Loucy (cell line): ENCODE results near the gene MZB1.
A peak's percentile ranks its signal among the peaks of the same experiment; 100 is the strongest.

ENCODE experiments used
- H2AFZ ChIP-seq: fragments of 200-600 bp; sonication (generic); 2 replicates; pipeline ENCODE4 v1.6.0; 2016; ENCODE audit warnings: antibody characterized with exemption, mild to moderate bottlenecking, low read length, moderate library complexity
- H3F3A ChIP-seq: fragments of 200-600 bp; 2 replicates; pipeline ENCODE4 v1.6.0; 2016; ENCODE audit warnings: antibody characterized with exemption, low read depth, mild to moderate bottlenecking
- H3K27me3 ChIP-seq: fragments of 200-600 bp; sonication (generic); 2 replicates; pipeline ENCODE4 v1.6.1; 2014; ENCODE audit warnings: low read length, mild to moderate bottlenecking; ENCODE audit not compliant: insufficient read depth, poor library complexity, severe bottlenecking
- H3K36me3 ChIP-seq: fragments of 200-600 bp; sonication (generic); 2 replicates; pipeline ENCODE4 v1.6.1; 2016; ENCODE audit warnings: low read length; ENCODE audit not compliant: insufficient read depth
- H3K4me1 ChIP-seq: fragments of 200-600 bp; sonication (generic); 2 replicates; pipeline ENCODE4 v1.5.1; 2014; ENCODE audit warnings: low read length, mild to moderate bottlenecking; ENCODE audit not compliant: insufficient read depth, poor library complexity, severe bottlenecking
- H3K4me2 ChIP-seq: fragments of 200-600 bp; sonication (generic); 2 replicates; pipeline ENCODE4 v1.6.0; 2014; ENCODE audit warnings: antibody characterized with exemption, low read length, low read depth, mild to moderate bottlenecking; ENCODE audit not compliant: poor library complexity, severe bottlenecking
- H3K4me3 ChIP-seq: fragments of 200-600 bp; sonication (generic); 2 replicates; pipeline ENCODE4 v1.5.1; 2014; ENCODE audit warnings: low read length, mild to moderate bottlenecking, mixed read lengths; ENCODE audit not compliant: poor library complexity, severe bottlenecking
- H3K79me2 ChIP-seq: fragments of 200-600 bp; sonication (generic); 2 replicates; pipeline ENCODE4 v1.6.1; 2014; ENCODE audit warnings: low read length; ENCODE audit not compliant: insufficient read depth
- H3K9ac ChIP-seq: fragments of 200-600 bp; sonication (generic); 2 replicates; pipeline ENCODE4 v1.6.0; 2014; ENCODE audit warnings: mild to moderate bottlenecking, low read depth, low read length, moderate library complexity; ENCODE audit not compliant: poor library complexity, severe bottlenecking
- H3K9me2 ChIP-seq: fragments of 200-600 bp; sonication (generic); replicated peaks from 2 replicates; pipeline ENCODE4 v1.6.1; 2016; ENCODE audit warnings: low read depth, low read length, mixed read lengths
- H3K9me3 ChIP-seq: fragments of 200-600 bp; sonication (generic); 2 replicates; pipeline ENCODE4 v1.6.1; 2014; ENCODE audit warnings: mild to moderate bottlenecking, antibody characterized with exemption, low read length, low read depth; ENCODE audit not compliant: insufficient read depth
- H4K20me1 ChIP-seq: fragments of 200-600 bp; sonication (generic); 2 replicates; pipeline ENCODE4 v1.6.0; 2014; ENCODE audit warnings: antibody characterized with exemption, low read length, mild to moderate bottlenecking; ENCODE audit not compliant: insufficient read depth, poor library complexity, severe bottlenecking
- CTCF ChIP-seq: fragments of 200-600 bp; sonication (generic); conservative IDR thresholded peaks from 2 replicates; pipeline ENCODE4 v1.5.1; 2014; ENCODE audit warnings: mild to moderate bottlenecking, antibody characterized with exemption, low read length
- EZH2phosphoT487 ChIP-seq: fragments of 200-600 bp; IDR thresholded peaks from 2 replicates; pipeline ENCODE4 v1.6.1; 2018; ENCODE audit warnings: antibody characterized with exemption, mild to moderate bottlenecking, moderate library complexity, borderline replicate concordance

Gene MZB1

GRCh38 chr5:139389701-139390638, at the start of gene MZB1:
Gene MZB1, minus strand, starts transcription at chr5:139389913. Its CDS starts 57 bp downstream, at chr5:139389856.
- H2AFZ ChIP-seq: no peak within 1 kb of the TSS
- peak within 1 kb of the TSS; percentile 96 for H3K4me3 ChIP-seq
- peak within 1 kb of the TSS; percentile 99 for H3K9ac ChIP-seq

GRCh38 chr5:139439013-139439903, 49.5 kb upstream of the MZB1 start, which contains the start of gene DNAJC18:
Gene DNAJC18, minus strand, starts transcription at chr5:139439525. Its CDS starts 80 bp downstream, at chr5:139439445.
- Histone ChIP-seq H3K9ac (peak within 1 kb of the TSS; percentile 87), H3K4me3 (peak within 1 kb of the TSS; percentile 93)

More at GRCh38 chr5:139389701-139390638, at the start of gene MZB1:
- TF ChIP-seq EZH2phosphoT487 (no peak), CTCF (no peak)
- Histone ChIP-seq H3K79me2 (peaks cover 92% of the 10 kb centered on the region), H3K9me3 (no peaks in the 10 kb centered on the region), H3K36me3 (peaks cover 7% of the 10 kb centered on the region; the same call in 1 of the 2 replicates), H3F3A (peaks cover 3% of the 10 kb centered on the region; the same call in 1 of the 2 replicates), H3K4me2 (peak within 1 kb of the TSS; percentile 87), H3K9me2 (no peaks in the 10 kb centered on the region), H4K20me1 (peaks cover 37% of the 10 kb centered on the region), H3K27me3 (peaks cover 8% of the 10 kb centered on the region), H3K4me1 (peaks cover 61% of the 10 kb centered on the region)

More at GRCh38 chr5:139439013-139439903, 49.5 kb upstream of the MZB1 start, which contains the start of gene DNAJC18:
- H3K36me3 ChIP-seq: no peaks in the 10 kb centered on the region
- no peaks in the 10 kb centered on the region for H3K79me2 ChIP-seq
- TF ChIP-seq EZH2phosphoT487: no peak
- TF ChIP-seq CTCF: no peak
- H3K9me2 ChIP-seq: no peaks in the 10 kb centered on the region
- H3F3A ChIP-seq: no peaks in the 10 kb centered on the region
- H3K27me3 ChIP-seq: no peaks in the 10 kb centered on the region
- H3K9me3 ChIP-seq: no peaks in the 10 kb centered on the region
- peak within 1 kb of the TSS; percentile 97 for H2AFZ ChIP-seq
- H3K4me2 ChIP-seq: peak within 1 kb of the TSS; percentile 96
- H4K20me1 ChIP-seq: no peaks in the 10 kb centered on the region
- H3K4me1 ChIP-seq: peaks cover 43% of the 10 kb centered on the region
